HCT116 (cell line): ENCODE results near the gene SNAP47. TPM values are rescaled to one million over a fixed set of nuclear protein-coding genes. Genes with fewer than 3 reads are reported as not detected.

ENCODE experiments used
- ATAC-seq: fragments of 200-7000 bp; cut with Tn5 transposase; 2 replicates; pipeline ENCODE4 v1.9.1; 2020; ENCODE audit warnings: mild to moderate bottlenecking, moderate library complexity
- BruUV-seq: library from RNA; stranded (reverse); fragments of 400-500 nt; replicated peaks from 2 replicates; lab custom pipeline; 2021; lab: Mats Ljungman, UMichigan
- CTCF ChIA-PET: fragments of 300-600 bp; sonication (Branson Sonifier 250); formaldehyde crosslinking; loops from one replicate; lab custom pipeline; 2021; ENCODE audit warnings: antibody characterized with exemption; lab: Charles Lee
- POLR2A ChIA-PET: fragments of 300-600, 350-600 bp; sonication (Branson Sonifier 250); formaldehyde crosslinking; loops from one replicate; lab custom pipeline; 2021; ENCODE audit warnings: antibody characterized with exemption; lab: Charles Lee
- RAD21 ChIA-PET, 2 experiments: fragments of 300-600 bp; sonication (Branson Sonifier 250); formaldehyde crosslinking; loops; one replicate each; lab custom pipeline; 2023; ENCODE audit warnings: low total read pairs in 2 of 2; ENCODE audit not compliant: uncharacterized antibody in 2 of 2, unreplicated experiment in 2 of 2, low non-redundant PET in 1 of 2; lab: Charles Lee
- DNase-seq: peaks from one replicate; pipeline ENCODE4 v3.0.0-alpha.2; 2010; ENCODE audit warnings: low read depth, low spot score
- H2AFZ ChIP-seq: fragments of 200-600 bp; shearing (Covaris generic), sonication (generic); 2 replicates; pipeline ENCODE4 v1.6.1; 2017; ENCODE audit warnings: low read depth, mixed run types, mixed read lengths, antibody characterized with exemption, low read length; ENCODE audit not compliant: poor library complexity, severe bottlenecking
- H3K27ac ChIP-seq: 2 replicates; pipeline ENCODE4 v1.5.1; 2012; ENCODE audit warnings: low read depth, low read length
- H3K27me3 ChIP-seq: fragments of 200-600 bp; sonication (generic); 2 replicates; pipeline ENCODE4 v1.6.1; 2016; ENCODE audit warnings: mixed run types, low read length, mixed read lengths; ENCODE audit not compliant: insufficient read depth
- H3K36me3 ChIP-seq, 2 experiments: fragments of 200-500 bp in 1 of 2; fragments of 200-600 bp in 1 of 2; sonication (Bioruptor generic) in 1 of 2; sonication (generic) in 1 of 2; 2 replicates each; pipeline versions ENCODE4 v1.5.1 to v1.6.1; 2014 to 2016; ENCODE audit warnings: low read length in 2 of 2, inconsistent platforms in 1 of 2, mixed read lengths in 1 of 2, mixed run types in 1 of 2; ENCODE audit not compliant: insufficient read depth in 2 of 2, control insufficient read depth in 1 of 2
- H3K4me1 ChIP-seq, 2 experiments: fragments of 200-600 bp in 1 of 2; sonication (generic) in 1 of 2; 2 replicates each; pipeline versions ENCODE4 v1.5.1 to v1.6.1; 2012 to 2017; ENCODE audit warnings: low read length in 2 of 2, inconsistent platforms in 1 of 2, mild to moderate bottlenecking in 1 of 2, mixed read lengths in 1 of 2, mixed run types in 1 of 2, moderate library complexity in 1 of 2; ENCODE audit not compliant: insufficient read depth in 2 of 2, control insufficient read depth in 1 of 2
- H3K4me2 ChIP-seq: fragments of 200-600 bp; sonication (generic); 2 replicates; pipeline ENCODE4 v1.6.1; 2017; ENCODE audit warnings: mixed run types, low read length, mixed read lengths
- H3K4me3 ChIP-seq, 2 experiments: fragments of 200-600 bp in 1 of 2; sonication (generic) in 1 of 2; replicated peaks in 1 of 2; 2 replicates each; pipeline ENCODE4 v1.5.1; 2011 to 2016; ENCODE audit warnings: low read length in 2 of 2, control low read depth in 1 of 2, low read depth in 1 of 2, mild to moderate bottlenecking in 1 of 2, mixed read lengths in 1 of 2, mixed run types in 1 of 2
- H3K79me2 ChIP-seq: fragments of 200-600 bp; sonication (generic); 2 replicates; pipeline ENCODE4 v1.6.1; 2017; ENCODE audit warnings: mild to moderate bottlenecking, mixed run types, low read length, moderate library complexity, mixed read lengths; ENCODE audit not compliant: insufficient read depth
- H3K9ac ChIP-seq: fragments of 200-600 bp; sonication (generic); 2 replicates; pipeline ENCODE4 v1.6.1; 2016; ENCODE audit warnings: low read length, mixed read lengths
- H3K9me2 ChIP-seq: fragments of 200-600 bp; sonication (generic), shearing (Covaris generic); 2 replicates; pipeline ENCODE4 v1.6.1; 2017; ENCODE audit warnings: mixed run types, mild to moderate bottlenecking, moderate library complexity; ENCODE audit not compliant: insufficient read depth
- H3K9me3 ChIP-seq, 2 experiments: fragments of 200-500 bp in 1 of 2; fragments of 200-600 bp in 1 of 2; sonication (Bioruptor generic) in 1 of 2; sonication (generic) in 1 of 2; 2 replicates each; pipeline ENCODE4 v1.6.1; 2014 to 2017; ENCODE audit warnings: low read length in 2 of 2, mixed read lengths in 2 of 2, inconsistent platforms in 1 of 2, low read depth in 1 of 2, mild to moderate bottlenecking in 1 of 2, mixed run types in 1 of 2, moderate library complexity in 1 of 2; ENCODE audit not compliant: control insufficient read depth in 1 of 2, insufficient read depth in 1 of 2
- H4K20me1 ChIP-seq: fragments of 200-600 bp; sonication (generic), shearing (Covaris generic); 2 replicates; pipeline ENCODE4 v1.6.1; 2017; ENCODE audit warnings: mixed run types, mild to moderate bottlenecking, moderate library complexity; ENCODE audit not compliant: insufficient read depth
- CEBPB ChIP-seq: IDR thresholded peaks from 2 replicates; pipeline ENCODE4 v1.6.1; 2012; ENCODE audit warnings: low read depth
- EZH2 ChIP-seq: fragments of 200-600 bp; sonication (generic); IDR thresholded peaks from 2 replicates; pipeline ENCODE4 v1.6.1; 2017; ENCODE audit warnings: antibody characterized with exemption, mixed run types
- EZH2phosphoT487 ChIP-seq: fragments of 200-600 bp; IDR thresholded peaks from 2 replicates; pipeline ENCODE4 v1.6.1; 2018; ENCODE audit warnings: antibody characterized with exemption, borderline replicate concordance
- FOSL1 ChIP-seq: IDR thresholded peaks from 2 replicates; pipeline ENCODE4 v1.6.1; 2012; ENCODE audit warnings: low read depth
- JUND ChIP-seq: IDR thresholded peaks from 2 replicates; pipeline ENCODE4 v1.6.1; 2012
- SIN3A ChIP-seq: IDR thresholded peaks from 2 replicates; pipeline ENCODE4 v1.6.1; 2012; ENCODE audit warnings: low read depth
- SP1 ChIP-seq: IDR thresholded peaks from 2 replicates; pipeline ENCODE4 v1.6.1; 2012; ENCODE audit warnings: low read depth
- SRF ChIP-seq: IDR thresholded peaks from 2 replicates; pipeline ENCODE4 v1.6.1; 2012; ENCODE audit warnings: low read depth
- TCF7L2 ChIP-seq: IDR thresholded peaks from 2 replicates; pipeline ENCODE4 v1.7.0; 2011; ENCODE audit warnings: borderline replicate concordance, inconsistent platforms; ENCODE audit not compliant: insufficient read depth, insufficient read length; ENCODE audit errors: extremely low read depth
- ZFX ChIP-seq: fragments of 450-650 bp; IDR thresholded peaks from 2 replicates; pipeline ENCODE4 v1.6.1; 2017
- intact Hi-C: fragments of 100-400 bp; cut with micrococcal nuclease; formaldehyde crosslinking; loops from 2 replicates; pipeline ENCODE4 v1.10.0; 2022
- total RNA-seq: library from RNA; stranded (reverse); gene quantifications from one replicate; pipeline ENCODE4 v1.2.1, GENCODE V29; 2021; ENCODE audit not compliant: unreplicated experiment
- TF ChIP-seq, protein P1 (sequence below), 3 experiments: fragments of 200-600 bp in 1 of 3; sonication (generic) in 1 of 3; IDR thresholded peaks in 2 of 3; conservative IDR thresholded peaks in 1 of 3; 2 replicates each; pipeline ENCODE4 v1.5.1; 2012 to 2017; ENCODE audit warnings: low read depth in 2 of 3, low read length in 2 of 3, antibody characterized with exemption in 1 of 3, borderline replicate concordance in 1 of 3, control low read depth in 1 of 3, mild to moderate bottlenecking in 1 of 3, mixed read lengths in 1 of 3, mixed run types in 1 of 3, moderate library complexity in 1 of 3; ENCODE audit not compliant: insufficient read depth in 1 of 3

SNAP47 gene
- total RNA-seq, 1 experiment from 2014 or later, result 37.9 TPM

DNA sequence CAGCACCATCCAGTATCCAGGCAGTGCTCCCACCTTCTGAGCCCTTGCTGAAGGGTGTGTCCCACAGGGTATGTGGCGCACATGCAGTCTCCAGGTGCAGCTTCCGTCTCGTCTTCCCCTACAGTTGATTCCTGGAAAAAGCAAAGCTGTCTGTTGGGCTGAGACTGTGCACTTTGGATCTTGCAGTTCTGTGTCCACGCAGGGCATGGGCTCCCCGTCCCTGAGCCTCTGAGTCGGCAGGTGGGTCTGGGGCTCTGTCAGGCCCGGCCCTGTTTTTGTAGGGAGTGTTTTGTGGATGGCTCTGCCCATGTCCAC is 32.8 kb downstream of the SNAP47 start:
- no peaks in the 10 kb centered on the region for H4K20me1 ChIP-seq
- H3K36me3 ChIP-seq, result peaks cover 11 to 20% of the 10 kb centered on the region in 2 experiments; a peak in 3 of 4 replicates
- peaks cover 22% of the 10 kb centered on the region; the same call in 1 of the 2 replicates for H3K79me2 ChIP-seq
- TF ChIP-seq SRF (no peak), EZH2phosphoT487 (no peak), EZH2 (no peak), TCF7L2 (no peak), CEBPB (no peak), JUND (no peak), ZFX (no peak), SIN3A (no peak), SP1 (no peak), FOSL1 (no peak)
- TF ChIP-seq, protein P1, sequence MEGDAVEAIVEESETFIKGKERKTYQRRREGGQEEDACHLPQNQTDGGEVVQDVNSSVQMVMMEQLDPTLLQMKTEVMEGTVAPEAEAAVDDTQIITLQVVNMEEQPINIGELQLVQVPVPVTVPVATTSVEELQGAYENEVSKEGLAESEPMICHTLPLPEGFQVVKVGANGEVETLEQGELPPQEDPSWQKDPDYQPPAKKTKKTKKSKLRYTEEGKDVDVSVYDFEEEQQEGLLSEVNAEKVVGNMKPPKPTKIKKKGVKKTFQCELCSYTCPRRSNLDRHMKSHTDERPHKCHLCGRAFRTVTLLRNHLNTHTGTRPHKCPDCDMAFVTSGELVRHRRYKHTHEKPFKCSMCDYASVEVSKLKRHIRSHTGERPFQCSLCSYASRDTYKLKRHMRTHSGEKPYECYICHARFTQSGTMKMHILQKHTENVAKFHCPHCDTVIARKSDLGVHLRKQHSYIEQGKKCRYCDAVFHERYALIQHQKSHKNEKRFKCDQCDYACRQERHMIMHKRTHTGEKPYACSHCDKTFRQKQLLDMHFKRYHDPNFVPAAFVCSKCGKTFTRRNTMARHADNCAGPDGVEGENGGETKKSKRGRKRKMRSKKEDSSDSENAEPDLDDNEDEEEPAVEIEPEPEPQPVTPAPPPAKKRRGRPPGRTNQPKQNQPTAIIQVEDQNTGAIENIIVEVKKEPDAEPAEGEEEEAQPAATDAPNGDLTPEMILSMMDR (IDR thresholded peaks at IDR 0.05 in 2 of 3, conservative IDR thresholded peaks at IDR 0.05 in 1 of 3; ENCODE audit: borderline replicate concordance in 1 of 3, insufficient read depth in 1 of 3, low read depth in 2 of 3, low read length in 2 of 3), result no peak
- intact Hi-C loops, result loop anchor here (10.0 kb wide), 1 partner anchor 307 kb away; no protein-coding TSS in a partner anchor
- no peaks in the 10 kb centered on the region for H3K9me2 ChIP-seq
- H3K4me1 ChIP-seq, result peaks cover 0 to 10% of the 10 kb centered on the region in 2 experiments; a peak in 2 of 4 replicates
- no peak overlapping the region for H2AFZ ChIP-seq
- no TSS peak for BruUV-seq
- RAD21 ChIA-PET, result no interaction called here
- ATAC-seq (no peak), DNase-seq (no peak)
- no peaks in the 10 kb centered on the region for H3K27me3 ChIP-seq
- CTCF ChIA-PET, result no interaction called here
- no peak overlapping the region for H3K4me3 ChIP-seq
- H3K9me3 ChIP-seq, result no peaks in the 10 kb centered on the region
- H3K4me2 ChIP-seq, result no peak overlapping the region
- POLR2A ChIA-PET, result no interaction called here
- H3K27ac ChIP-seq, result no peak overlapping the region
- no peak overlapping the region for H3K9ac ChIP-seq
